GM19238 (cell line): ENCODE results near the gene PPAT.

Experiments
- DNase-seq: peaks from one replicate; pipeline ENCODE4 v3.0.0; 2011; ENCODE audit warnings: low spot score; ENCODE audit not compliant: insufficient read length

Gene PPAT

DNA sequence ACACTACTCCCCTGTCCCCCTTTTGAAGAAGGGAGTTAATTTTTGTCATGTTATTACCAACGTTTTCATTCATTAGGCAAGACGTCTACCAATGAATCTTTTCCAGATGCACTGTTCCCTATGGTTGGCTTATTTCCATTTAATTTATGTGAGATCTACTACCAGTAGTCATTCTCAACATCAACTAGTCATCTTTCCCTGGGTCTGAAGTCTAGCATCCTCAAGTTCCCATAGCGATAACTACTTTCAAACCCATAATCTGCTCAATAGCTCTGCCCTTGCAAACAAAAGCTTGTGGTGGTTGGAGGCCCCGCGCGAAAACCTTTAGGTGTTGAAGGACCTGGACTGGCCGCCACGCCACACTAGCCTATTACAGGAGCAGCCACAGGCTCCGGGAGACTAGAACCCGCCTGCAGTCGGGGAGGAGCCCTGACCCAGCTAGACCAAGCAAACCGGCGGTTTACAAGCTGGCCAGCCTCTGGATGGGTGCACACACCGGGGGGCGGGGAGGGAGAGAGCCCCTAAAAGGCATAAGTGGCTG lies 746 bp downstream of the PPAT start:
- DNase-seq: no peak

DNA sequence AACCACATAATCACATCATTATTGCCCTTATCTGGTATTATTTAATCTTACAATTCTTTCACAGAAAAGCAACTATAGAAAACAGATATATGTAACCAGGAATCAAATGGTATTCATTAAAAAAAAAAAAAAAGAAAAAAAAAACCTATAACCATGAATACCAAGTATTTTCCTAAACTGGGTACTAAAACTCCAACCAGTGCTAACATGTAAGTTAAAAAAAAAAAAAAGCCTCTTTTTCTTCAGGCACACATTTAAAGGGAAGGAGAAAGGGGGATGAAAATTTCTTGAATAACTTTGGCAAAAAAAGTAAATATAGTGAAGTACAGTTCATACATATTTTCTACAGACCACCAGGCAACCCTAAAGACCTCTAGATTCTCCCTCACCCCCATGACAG lies 2.1 kb downstream of the PPAT start:
- no peak for DNase-seq

GRCh38 chr4:56430203-56430602 lies 5.2 kb downstream of the PPAT start:
- no peak for DNase-seq

GRCh38 chr4:56427179-56427578 lies 8.2 kb downstream of the PPAT start:
- DNase-seq: no peak

DNA sequence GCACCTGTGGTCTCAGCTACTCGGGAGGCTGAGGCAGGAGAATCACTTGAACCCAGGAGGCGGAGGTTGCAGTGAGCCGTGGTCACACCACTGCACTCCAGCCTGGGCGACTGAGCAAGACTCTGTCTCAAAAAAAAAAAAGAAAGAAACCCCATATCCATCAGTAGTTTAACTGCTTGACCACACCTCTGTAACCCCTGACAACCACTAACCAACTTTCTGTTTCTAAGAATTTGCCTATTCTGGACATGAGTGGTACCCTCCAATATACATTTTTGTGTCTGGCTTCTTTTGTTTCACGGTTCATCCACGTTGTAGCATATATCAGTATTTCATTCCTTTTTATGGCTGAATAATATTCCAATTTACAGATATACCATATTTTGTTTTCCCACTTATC lies 9.1 kb downstream of the PPAT start:
- DNase-seq: no peak

- DNase-seq: no peak
Measured at GRCh38 chr4:56425518-56425917, 9.9 kb downstream of the PPAT start.

- no peak for DNase-seq
Measured at GRCh38 chr4:56424697-56425514, 10.5 kb downstream of the PPAT start.

DNA sequence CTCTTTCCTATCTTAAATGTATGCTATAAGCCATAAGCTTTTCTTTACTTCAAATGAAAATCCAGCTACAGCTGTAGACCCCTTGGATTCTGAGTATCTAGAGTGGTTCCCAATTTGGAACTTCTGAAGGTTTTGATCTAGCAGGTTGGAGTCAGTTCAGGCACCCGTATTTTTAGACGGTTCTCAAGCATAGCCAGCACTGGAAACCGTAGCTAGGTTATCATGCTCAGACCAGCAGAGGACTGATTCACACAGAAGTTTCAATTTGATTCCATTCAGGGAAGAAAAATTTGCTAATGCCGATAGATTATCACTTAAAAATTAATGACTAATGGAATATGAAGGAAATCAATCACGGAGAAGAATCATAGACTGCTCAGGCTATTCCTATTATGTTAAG lies 11.2 kb downstream of the PPAT start:
- no peak for DNase-seq

DNA sequence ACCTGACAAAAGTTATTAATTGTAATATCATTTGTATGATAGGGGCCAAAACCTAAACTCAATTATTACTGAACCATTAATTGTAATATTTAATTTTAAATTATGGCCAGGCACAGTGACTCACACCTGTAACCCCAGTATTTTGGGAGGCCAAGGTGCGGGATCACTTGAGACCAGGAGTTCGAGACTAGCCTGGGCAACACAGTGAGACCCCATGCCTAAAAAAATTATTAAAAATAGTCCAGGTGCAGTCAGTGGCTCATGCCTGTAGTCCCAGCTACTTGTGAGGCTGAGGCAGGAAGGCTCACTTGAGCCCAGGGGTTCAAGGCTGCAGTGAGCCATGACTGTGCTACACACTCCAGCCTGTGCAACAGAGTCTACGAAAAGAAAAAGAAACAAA lies 18.0 kb downstream of the PPAT start:
- no peak for DNase-seq

GRCh38 chr4:56416349-56416748 lies 19.1 kb downstream of the PPAT start:
- DNase-seq: no peak

- DNase-seq: no peak
Measured at GRCh38 chr4:56414135-56414670, 21.2 kb downstream of the PPAT start.

DNA sequence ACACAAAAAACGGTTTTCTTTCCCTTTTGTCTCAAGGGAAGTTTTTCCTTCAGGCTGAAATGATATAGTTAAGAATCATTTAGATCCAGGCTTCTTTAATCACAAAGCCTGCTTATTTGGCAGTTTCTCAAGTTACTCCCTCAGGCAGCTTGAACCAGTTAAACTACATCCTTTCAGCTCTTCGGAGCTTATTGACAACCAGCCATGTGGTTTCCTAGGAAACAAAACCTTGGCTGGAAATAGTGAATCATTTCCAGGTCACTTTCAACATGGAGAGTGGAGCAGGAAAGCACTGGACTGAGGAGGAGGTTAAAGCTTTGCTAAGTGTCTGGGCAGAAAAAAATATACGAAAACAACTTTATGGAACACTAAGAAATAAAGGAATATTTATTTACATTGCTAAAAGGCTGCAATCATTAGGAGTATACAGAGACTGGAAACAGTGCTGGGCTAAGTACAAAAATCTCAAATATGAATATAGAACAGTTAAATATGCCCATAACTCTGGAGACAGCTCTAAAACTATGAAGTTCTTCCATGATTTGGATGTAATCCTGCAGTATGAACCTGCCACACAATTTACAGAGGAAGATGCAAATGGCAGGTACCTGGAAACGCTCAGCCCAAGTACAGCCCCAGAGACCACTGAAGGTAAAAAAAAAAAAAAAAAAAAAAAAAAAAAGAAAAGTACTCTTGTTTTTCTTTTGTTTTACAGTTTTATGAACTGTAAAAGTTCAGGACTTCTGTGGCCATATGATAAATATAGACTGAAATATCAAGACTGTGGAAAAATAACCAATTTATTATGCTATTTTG lies 25.0 kb downstream of the PPAT start:
- DNase-seq: peak; percentile 3

GRCh38 chr4:56409511-56410090 lies 25.8 kb downstream of the PPAT start:
- DNase-seq: no peak

GRCh38 chr4:56408978-56409377 lies 26.4 kb downstream of the PPAT start:
- DNase-seq: no peak

- DNase-seq: no peak
Measured at GRCh38 chr4:56406151-56406550, 29.3 kb downstream of the PPAT start.

- DNase-seq: no peak
Measured at GRCh38 chr4:56405016-56405415, 30.4 kb downstream of the PPAT start.

- no peak for DNase-seq
Measured at GRCh38 chr4:56400560-56400959, 34.9 kb downstream of the PPAT start.

DNA sequence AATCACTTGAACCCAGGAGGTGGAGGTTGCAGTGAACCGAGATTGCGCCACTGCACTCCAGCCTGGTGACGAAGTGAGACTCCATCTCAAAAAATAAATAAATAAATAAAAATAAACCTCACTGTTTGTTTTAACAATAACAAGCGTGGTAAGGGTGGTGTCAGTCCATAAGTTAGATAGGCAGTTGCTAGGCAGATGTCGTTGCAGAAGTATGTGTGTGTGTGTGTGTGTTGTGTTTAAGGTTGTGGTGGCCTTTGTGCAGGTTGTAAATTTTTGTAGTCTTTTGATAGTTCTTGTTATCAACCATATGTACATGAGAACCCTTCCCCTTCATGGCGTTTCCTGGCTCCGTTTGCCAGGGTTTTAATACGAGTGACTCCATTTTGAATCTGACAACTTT lies 44.1 kb downstream of the PPAT start:
- DNase-seq: no peak

GRCh38 chr4:56389558-56389957 lies 45.9 kb downstream of the PPAT start:
- no peak for DNase-seq

- DNase-seq: no peak
Measured at GRCh38 chr4:56388306-56388705, 47.1 kb downstream of the PPAT start.

DNA sequence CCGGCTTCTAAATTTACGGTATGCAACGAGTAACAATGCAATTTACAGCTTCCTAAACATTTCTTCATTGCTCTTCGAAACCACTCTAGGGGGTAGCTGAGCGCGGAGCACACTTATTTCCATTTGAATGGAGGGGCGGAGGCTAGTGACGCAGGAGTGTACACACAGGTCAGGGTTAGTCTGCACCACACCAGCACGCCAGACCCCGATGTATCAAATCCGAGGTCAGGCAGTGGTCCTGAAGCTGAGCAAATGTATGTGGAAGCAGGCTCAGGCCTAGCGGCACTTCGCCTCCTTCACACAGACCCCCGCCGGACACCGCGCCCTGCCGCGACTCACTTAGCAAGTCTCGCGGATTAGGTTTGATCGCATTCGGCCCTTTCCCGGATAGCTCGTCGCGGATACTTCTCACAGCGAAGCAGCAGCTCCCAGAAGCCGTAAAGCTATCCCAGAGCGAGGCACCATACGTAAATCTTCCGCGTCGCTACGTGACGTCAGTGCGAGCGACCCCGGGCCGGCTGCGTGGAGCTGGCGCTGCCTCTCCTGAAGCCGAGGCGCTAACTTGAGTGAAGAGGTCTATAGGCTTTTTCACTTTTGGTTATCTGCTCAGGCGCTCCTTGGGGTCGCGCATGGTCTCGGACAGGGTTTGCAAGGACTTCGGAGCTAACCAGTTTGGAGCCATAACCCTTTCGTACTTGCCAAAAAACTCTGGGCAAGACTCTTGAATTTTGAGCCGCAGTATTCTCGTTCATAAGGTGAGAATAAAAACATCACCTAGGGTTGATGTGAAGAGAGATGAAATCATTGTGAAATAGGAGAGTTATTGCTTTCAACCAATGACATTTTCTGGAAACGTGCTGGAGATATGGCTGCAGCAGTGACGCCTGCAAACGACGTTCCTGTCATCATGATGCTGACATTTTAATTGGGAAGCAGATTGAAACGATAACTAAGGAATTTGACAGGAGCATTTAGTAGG lies 48.1 kb downstream of the PPAT start, which contains the start of gene AASDH:
TSS of gene AASDH (minus strand) at position 469 of the 979 bp plus-strand sequence. CDS start 3,192 bp downstream, outside the sequence.
- DNase-seq: peak; percentile 77
